DOHH2 (cell line): ENCODE data around the gene SCRN3.

Experiments
- EZH2phosphoT487 ChIP-seq: fragments of 200-600 bp; sonication (generic); IDR thresholded peaks from 2 replicates; pipeline ENCODE4 v1.6.1; 2017; ENCODE audit warnings: borderline replicate concordance, mild to moderate bottlenecking, antibody characterized with exemption, low read length, moderate library complexity, mixed read lengths
- TF ChIP-seq, protein P1 (sequence below): fragments of 200-600 bp; sonication (generic); IDR thresholded peaks from one replicate; pipeline ENCODE4 v1.5.1; 2014; ENCODE audit warnings: antibody characterized with exemption, mild to moderate bottlenecking, low read depth, low read length; ENCODE audit not compliant: poor library complexity, severe bottlenecking

DNA sequence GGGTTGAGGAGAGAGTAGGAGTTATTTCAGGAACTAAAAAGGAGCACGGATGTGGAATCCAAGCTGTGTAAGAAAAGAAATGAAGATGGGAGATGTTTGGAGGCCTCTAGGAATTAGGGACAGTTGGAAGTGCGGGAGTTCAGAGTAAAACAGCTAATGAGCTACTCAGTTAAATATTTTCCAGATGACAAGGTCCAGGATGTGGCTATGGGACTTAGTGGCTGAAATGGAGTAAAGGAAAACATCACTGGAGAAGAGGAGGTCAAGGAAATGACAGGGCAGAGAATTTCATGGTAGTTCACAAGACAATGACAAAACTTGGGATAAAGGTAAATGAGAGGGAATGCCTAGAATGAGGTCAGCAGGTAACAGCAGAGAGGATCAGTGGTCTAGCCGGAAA is 78.3 kb downstream of the SCRN3 start:
- no peak for TF ChIP-seq EZH2phosphoT487
- TF ChIP-seq, protein P1, sequence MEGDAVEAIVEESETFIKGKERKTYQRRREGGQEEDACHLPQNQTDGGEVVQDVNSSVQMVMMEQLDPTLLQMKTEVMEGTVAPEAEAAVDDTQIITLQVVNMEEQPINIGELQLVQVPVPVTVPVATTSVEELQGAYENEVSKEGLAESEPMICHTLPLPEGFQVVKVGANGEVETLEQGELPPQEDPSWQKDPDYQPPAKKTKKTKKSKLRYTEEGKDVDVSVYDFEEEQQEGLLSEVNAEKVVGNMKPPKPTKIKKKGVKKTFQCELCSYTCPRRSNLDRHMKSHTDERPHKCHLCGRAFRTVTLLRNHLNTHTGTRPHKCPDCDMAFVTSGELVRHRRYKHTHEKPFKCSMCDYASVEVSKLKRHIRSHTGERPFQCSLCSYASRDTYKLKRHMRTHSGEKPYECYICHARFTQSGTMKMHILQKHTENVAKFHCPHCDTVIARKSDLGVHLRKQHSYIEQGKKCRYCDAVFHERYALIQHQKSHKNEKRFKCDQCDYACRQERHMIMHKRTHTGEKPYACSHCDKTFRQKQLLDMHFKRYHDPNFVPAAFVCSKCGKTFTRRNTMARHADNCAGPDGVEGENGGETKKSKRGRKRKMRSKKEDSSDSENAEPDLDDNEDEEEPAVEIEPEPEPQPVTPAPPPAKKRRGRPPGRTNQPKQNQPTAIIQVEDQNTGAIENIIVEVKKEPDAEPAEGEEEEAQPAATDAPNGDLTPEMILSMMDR: no peak
